HEK293T (cell line): ENCODE results near the gene SLX4IP.

Experiments
- ARNT ChIP-seq: fragments of 450-650 bp; IDR thresholded peaks from 2 replicates; pipeline ENCODE4 v1.6.1; 2017; ENCODE audit warnings: mild to moderate bottlenecking
- CTBP1 ChIP-seq: fragments of 450-650 bp; IDR thresholded peaks from 2 replicates; pipeline ENCODE4 v1.6.1; 2016; ENCODE audit warnings: borderline replicate concordance
- FOXA1 ChIP-seq: fragments of 450-650 bp; IDR thresholded peaks from 2 replicates; pipeline ENCODE4 v1.6.1; 2016; ENCODE audit warnings: mild to moderate bottlenecking
- FOXM1 ChIP-seq: fragments of 450-650 bp; IDR thresholded peaks from 2 replicates; pipeline ENCODE4 v1.6.1; 2017; ENCODE audit warnings: mild to moderate bottlenecking, borderline replicate concordance
- HDGF ChIP-seq: fragments of 450-650 bp; IDR thresholded peaks from 2 replicates; pipeline ENCODE4 v1.6.1; 2017; ENCODE audit warnings: antibody characterized with exemption, borderline replicate concordance
- SP1 ChIP-seq: fragments of 450-650 bp; IDR thresholded peaks from 2 replicates; pipeline ENCODE4 v1.6.1; 2017
- SUZ12 ChIP-seq: fragments of 450-650 bp; IDR thresholded peaks from 2 replicates; pipeline ENCODE4 v1.6.1; 2016; ENCODE audit warnings: mild to moderate bottlenecking
- TARDBP ChIP-seq: fragments of 450-650 bp; IDR thresholded peaks from 2 replicates; pipeline ENCODE4 v1.6.1; 2016
- TF ChIP-seq, protein P1 (sequence below): fragments of 450-650 bp; IDR thresholded peaks from 2 replicates; pipeline ENCODE4 v1.6.1; 2016

DNA sequence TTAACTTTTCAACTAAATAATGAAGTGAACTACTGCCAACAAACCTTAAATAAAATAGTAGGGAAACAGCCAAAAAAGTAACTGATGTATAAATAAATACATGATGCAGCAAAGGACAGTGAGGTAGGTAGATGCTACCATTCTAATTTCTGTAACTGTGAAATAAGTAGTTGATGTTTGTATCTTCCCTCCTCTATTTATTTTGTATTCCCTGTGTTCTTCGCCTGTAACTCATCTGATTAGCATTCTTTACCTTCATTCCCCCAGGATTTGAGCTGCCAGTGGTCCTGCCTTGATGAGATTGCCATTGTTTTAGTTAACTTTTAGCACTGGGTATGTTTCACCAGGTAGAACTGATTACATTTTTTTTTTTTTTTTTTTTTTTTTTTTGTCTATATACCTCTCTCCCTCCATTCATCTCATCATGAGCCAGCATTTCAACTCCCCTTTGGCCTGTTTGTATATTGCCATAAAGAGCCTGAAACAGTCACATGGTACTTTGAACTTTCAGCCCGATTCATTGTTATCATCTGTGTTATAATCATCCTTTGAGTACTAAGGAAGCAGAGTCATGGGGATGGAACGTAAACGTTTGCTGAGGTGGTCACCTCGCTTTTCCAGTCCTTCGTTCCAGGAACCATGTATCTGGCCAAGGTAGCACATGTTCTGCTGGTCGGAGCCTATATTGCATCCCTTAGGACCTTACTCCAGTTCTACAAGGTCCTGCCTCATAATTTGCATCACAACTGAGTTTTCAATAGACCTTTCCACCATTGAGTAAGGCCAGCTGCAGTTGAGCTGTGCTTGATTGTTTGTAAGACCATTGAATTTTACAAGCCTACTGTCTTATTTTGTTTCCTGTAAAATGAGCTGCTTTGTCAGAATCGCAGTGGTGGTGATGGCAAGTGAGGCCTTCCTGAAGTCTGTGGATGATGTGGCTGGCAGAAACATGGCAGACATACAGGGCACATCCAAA lies 131.1 kb downstream of the SLX4IP start:
- TF ChIP-seq FOXA1: no peak
- no peak for TF ChIP-seq ARNT
- no peak for TF ChIP-seq HDGF
- no peak for TF ChIP-seq SP1
- TF ChIP-seq TARDBP: no peak
- no peak for TF ChIP-seq FOXM1
- TF ChIP-seq, protein P1, sequence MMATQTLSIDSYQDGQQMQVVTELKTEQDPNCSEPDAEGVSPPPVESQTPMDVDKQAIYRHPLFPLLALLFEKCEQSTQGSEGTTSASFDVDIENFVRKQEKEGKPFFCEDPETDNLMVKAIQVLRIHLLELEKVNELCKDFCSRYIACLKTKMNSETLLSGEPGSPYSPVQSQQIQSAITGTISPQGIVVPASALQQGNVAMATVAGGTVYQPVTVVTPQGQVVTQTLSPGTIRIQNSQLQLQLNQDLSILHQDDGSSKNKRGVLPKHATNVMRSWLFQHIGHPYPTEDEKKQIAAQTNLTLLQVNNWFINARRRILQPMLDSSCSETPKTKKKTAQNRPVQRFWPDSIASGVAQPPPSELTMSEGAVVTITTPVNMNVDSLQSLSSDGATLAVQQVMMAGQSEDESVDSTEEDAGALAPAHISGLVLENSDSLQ: no peak
- TF ChIP-seq CTBP1: no peak
- no peak for TF ChIP-seq SUZ12
